GM20431 (cell line): ENCODE measurements around the gene OR7G3.

ENCODE experiments used
- in situ Hi-C: fragments of 300-500 bp; cut with MseI, MboI; formaldehyde crosslinking; loops from one replicate; pipeline ENCODE4 v1.15.0; 2020; ENCODE audit warnings: low sequenced_read_pairs; ENCODE audit not compliant: unreplicated experiment

Gene OR7G3

GRCh38 chr19:9116547-9116946, 10.2 kb downstream of the OR7G3 start:
- in situ Hi-C loops = no loop called here

GRCh38 chr19:9115307-9115813, 11.4 kb downstream of the OR7G3 start, which contains the start of gene OR7G1:
TSS of gene OR7G1 (minus strand) at chr19:9115763. CDS start at chr19:9115763, 0 bp downstream.
- in situ Hi-C loops = no loop called here

- in situ Hi-C loops = no loop called here
Observed at GRCh38 chr19:9109959-9110358, 16.8 kb downstream of the OR7G3 start.

GRCh38 chr19:9107375-9107774, 19.4 kb downstream of the OR7G3 start, which contains the start of gene OR7G2:
TSS of gene OR7G2 (minus strand) at chr19:9107475. CDS start at chr19:9103243, 4,232 bp downstream.
- in situ Hi-C loops = no loop called here

GRCh38 chr19:9086761-9087160, 40.0 kb downstream of the OR7G3 start, which contains the start of gene OR1M1:
TSS of gene OR1M1 (plus strand) at chr19:9087061. CDS start at chr19:9093245, 6,184 bp downstream.
- in situ Hi-C loops = no loop called here

- in situ Hi-C loops = no loop called here
Observed at GRCh38 chr19:9078651-9079050, 48.1 kb downstream of the OR7G3 start.

GRCh38 chr19:9076901-9077300, 49.8 kb downstream of the OR7G3 start:
- in situ Hi-C loops = no loop called here
